LNCaP clone FGC (cell line): Measurements from ENCODE around the gene CRISP2.
"Not testable (repeated sequence)": the region's sequence is repeated elsewhere in the genome, so short reads cannot be mapped to it uniquely, and the experiment has no call there.

Source experiments
- DNase-seq: peaks from one replicate; pipeline ENCODE4 v3.0.0-alpha.2; 2011; ENCODE audit warnings: low read depth
- H3K4me3 ChIP-seq: 2 replicates; pipeline ENCODE4 v1.5.1; 2011; ENCODE audit warnings: mild to moderate bottlenecking, low read depth, low read length, control low read depth
- CTCF ChIP-seq: IDR thresholded peaks from 2 replicates; pipeline ENCODE4 v1.5.1; 2012; ENCODE audit warnings: mild to moderate bottlenecking; ENCODE audit not compliant: control insufficient read depth, insufficient read depth; ENCODE audit errors: extremely low read depth

The CRISP2 gene

GRCh38 chr6:49676671-49677281, 36.6 kb downstream of the CRISP2 start:
- DNase-seq, result no peak
- no peak for TF ChIP-seq CTCF
- no peak overlapping the region for H3K4me3 ChIP-seq

GRCh38 chr6:49675816-49676215, 37.5 kb downstream of the CRISP2 start:
- no peak for DNase-seq
- no peak overlapping the region for H3K4me3 ChIP-seq
- no peak for TF ChIP-seq CTCF

GRCh38 chr6:49668083-49668511, 45.2 kb downstream of the CRISP2 start:
- TF ChIP-seq CTCF, result no peak
- no peak overlapping the region for H3K4me3 ChIP-seq
- peak; percentile 86 for DNase-seq

GRCh38 chr6:49666930-49667757, 46.2 kb downstream of the CRISP2 start:
- H3K4me3 ChIP-seq, result no peak overlapping the region
- TF ChIP-seq CTCF, result no peak
- DNase-seq, result no peak

GRCh38 chr6:49666480-49666879, 46.9 kb downstream of the CRISP2 start:
- TF ChIP-seq CTCF, result no peak
- no peak overlapping the region for H3K4me3 ChIP-seq
- no peak for DNase-seq

- peak; percentile 79 for DNase-seq
- no peak for TF ChIP-seq CTCF
Measured at GRCh38 chr6:49664817-49665216, 48.5 kb downstream of the CRISP2 start.

GRCh38 chr6:49664054-49664453, 49.3 kb downstream of the CRISP2 start:
- not testable (repeated sequence) for DNase-seq

More at GRCh38 chr6:49664817-49665216, 48.5 kb downstream of the CRISP2 start:
- no peak overlapping the region for H3K4me3 ChIP-seq

More at GRCh38 chr6:49664054-49664453, 49.3 kb downstream of the CRISP2 start:
- not testable (repeated sequence) for H3K4me3 ChIP-seq
